Nephron (organoid): ENCODE results near the gene TRAPPC8.

Experiments used
- H3K27ac Mint-ChIP-seq, 3 experiments: 2 replicates each; pipeline ENCODE4 v1.8.0; 2020; ENCODE audit warnings: mixed read lengths in 3 of 3, mild to moderate bottlenecking in 2 of 3, moderate library complexity in 1 of 3
- H3K27me3 Mint-ChIP-seq: 2 replicates; pipeline ENCODE4 v1.8.0; 2021; ENCODE audit warnings: low read depth, mild to moderate bottlenecking, moderate library complexity, mixed read lengths
- H3K36me3 Mint-ChIP-seq: 2 replicates; pipeline ENCODE4 v1.8.0; 2020; ENCODE audit warnings: low read depth, mixed read lengths
- H3K4me1 Mint-ChIP-seq: 2 replicates; pipeline ENCODE4 v1.8.0; 2020; ENCODE audit warnings: mixed read lengths
- H3K4me3 Mint-ChIP-seq, 3 experiments: 2 replicates each; pipeline ENCODE4 v1.8.0; 2020; ENCODE audit warnings: mild to moderate bottlenecking in 3 of 3, mixed read lengths in 3 of 3, moderate library complexity in 2 of 3
- H3K9me3 Mint-ChIP-seq: 2 replicates; pipeline ENCODE4 v1.8.0; 2020; ENCODE audit warnings: mixed read lengths
- CTCF ChIP-seq, 3 experiments: fragments of 200-600 bp; sonication (generic); IDR thresholded peaks; one replicate each; pipeline ENCODE4 v1.5.0; 2021; ENCODE audit warnings: antibody characterized with exemption in 3 of 3; ENCODE audit not compliant: unreplicated experiment in 3 of 3

Gene TRAPPC8

GRCh38 chr18:31942999-31943877, at the start of gene TRAPPC8:
Gene TRAPPC8 (minus strand): TSS chr18:31943128. CDS start chr18:31942764, 364 bp downstream.
- peak within 1 kb of the TSS; percentile 100 for H3K4me3 Mint-ChIP-seq
- H3K27ac Mint-ChIP-seq, result peak within 1 kb of the TSS; percentile 98 to 100 (median 100)
- H3K27me3 Mint-ChIP-seq, result peaks cover 21% of the 10 kb centered on the region
- H3K36me3 Mint-ChIP-seq, result peaks cover 8% of the 10 kb centered on the region
- no peak for TF ChIP-seq CTCF (IDR thresholded peaks at IDR 0.05; ENCODE audit: unreplicated experiment in 3 of 3)
- H3K9me3 Mint-ChIP-seq, result no peaks in the 10 kb centered on the region
- peaks cover 40% of the 10 kb centered on the region for H3K4me1 Mint-ChIP-seq

DNA sequence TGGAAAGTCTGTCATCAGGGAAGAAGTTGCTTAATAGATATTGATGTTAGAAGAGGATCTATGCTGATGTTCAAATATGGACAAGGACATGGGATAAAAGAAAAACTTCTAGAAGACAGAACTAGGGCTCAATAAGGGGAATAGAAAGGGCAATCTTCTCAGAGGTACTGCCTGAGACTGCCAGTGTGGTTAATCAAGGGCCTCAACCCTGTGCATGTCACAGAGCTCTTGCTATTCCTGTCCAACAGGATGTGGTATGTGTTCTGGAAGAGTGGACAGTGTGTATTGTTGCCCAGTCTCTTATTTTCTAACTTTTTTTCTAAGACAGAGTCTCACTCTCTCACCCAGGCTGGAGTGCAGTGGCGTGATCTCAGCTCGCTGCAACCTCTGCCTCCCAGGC, 47.9 kb upstream of the TRAPPC8 start:
- Mint-ChIP-seq H3K36me3 (no peaks in the 10 kb centered on the region), H3K27ac (no peak overlapping the region), H3K27me3 (no peaks in the 10 kb centered on the region), H3K4me3 (no peak overlapping the region), H3K4me1 (peaks cover 9% of the 10 kb centered on the region), H3K9me3 (no peaks in the 10 kb centered on the region)
- TF ChIP-seq CTCF (IDR thresholded peaks at IDR 0.05; ENCODE audit: unreplicated experiment in 3 of 3), result no peak

GRCh38 chr18:31983976-31984375, 41.0 kb upstream of the TRAPPC8 start:
- Mint-ChIP-seq H3K27me3 (peaks cover under 1% of the 10 kb centered on the region), H3K4me3 (no peak overlapping the region), H3K4me1 (no peaks in the 10 kb centered on the region), H3K27ac (no peak overlapping the region), H3K9me3 (peaks cover 4% of the 10 kb centered on the region), H3K36me3 (no peaks in the 10 kb centered on the region)
- no peak for TF ChIP-seq CTCF (IDR thresholded peaks at IDR 0.05; ENCODE audit: unreplicated experiment in 3 of 3)

DNA sequence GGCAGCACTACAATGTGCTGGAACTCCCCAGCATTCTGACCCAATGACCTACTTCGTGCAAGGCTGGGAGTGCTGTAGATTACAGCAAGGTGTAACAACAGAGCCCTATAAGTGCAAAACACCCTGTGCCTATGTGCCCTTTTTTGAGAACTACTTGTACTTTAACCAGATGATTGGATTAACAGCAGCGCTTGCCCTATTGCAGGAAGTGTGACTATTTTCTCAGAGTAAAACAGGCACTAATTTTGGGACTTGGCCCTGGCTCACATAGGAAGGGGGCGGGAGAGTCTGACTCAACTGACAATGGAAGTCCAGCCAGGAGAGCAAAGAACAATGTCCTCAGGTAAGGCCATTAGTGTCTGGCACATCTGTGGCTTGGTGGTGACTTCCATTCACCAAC, 40.1 kb upstream of the TRAPPC8 start:
- H3K4me1 Mint-ChIP-seq, result no peaks in the 10 kb centered on the region
- peaks cover 5% of the 10 kb centered on the region for H3K27me3 Mint-ChIP-seq
- H3K27ac Mint-ChIP-seq, result no peak overlapping the region
- no peak overlapping the region for H3K4me3 Mint-ChIP-seq
- H3K9me3 Mint-ChIP-seq, result peaks cover 12% of the 10 kb centered on the region
- no peaks in the 10 kb centered on the region for H3K36me3 Mint-ChIP-seq
- no peak for TF ChIP-seq CTCF (IDR thresholded peaks at IDR 0.05; ENCODE audit: unreplicated experiment in 3 of 3)

- Mint-ChIP-seq H3K9me3 (peaks cover 17% of the 10 kb centered on the region), H3K4me1 (no peaks in the 10 kb centered on the region), H3K36me3 (no peaks in the 10 kb centered on the region), H3K27me3 (peaks cover 8% of the 10 kb centered on the region), H3K4me3 (no peak overlapping the region), H3K27ac (no peak overlapping the region)
- TF ChIP-seq CTCF (IDR thresholded peaks at IDR 0.05; ENCODE audit: unreplicated experiment in 3 of 3), result no peak
These were observed 37.9 kb upstream of the TRAPPC8 start for GRCh38 chr18:31980863-31981262.

- no peaks in the 10 kb centered on the region for H3K36me3 Mint-ChIP-seq
- no peak overlapping the region for H3K4me3 Mint-ChIP-seq
- H3K9me3 Mint-ChIP-seq, result peaks cover 22% of the 10 kb centered on the region
- no peaks in the 10 kb centered on the region for H3K4me1 Mint-ChIP-seq
- H3K27me3 Mint-ChIP-seq, result peaks cover 8% of the 10 kb centered on the region
- no peak overlapping the region for H3K27ac Mint-ChIP-seq
- no peak for TF ChIP-seq CTCF (IDR thresholded peaks at IDR 0.05; ENCODE audit: unreplicated experiment in 3 of 3)
These were observed 36.8 kb upstream of the TRAPPC8 start for GRCh38 chr18:31979714-31980113.
